ENCODE data around the gene SAT2.
"Not testable (repeated sequence)": the region's sequence is repeated elsewhere in the genome, so short reads cannot be mapped to it uniquely, and the experiment has no call there.

The SAT2 gene

DNA sequence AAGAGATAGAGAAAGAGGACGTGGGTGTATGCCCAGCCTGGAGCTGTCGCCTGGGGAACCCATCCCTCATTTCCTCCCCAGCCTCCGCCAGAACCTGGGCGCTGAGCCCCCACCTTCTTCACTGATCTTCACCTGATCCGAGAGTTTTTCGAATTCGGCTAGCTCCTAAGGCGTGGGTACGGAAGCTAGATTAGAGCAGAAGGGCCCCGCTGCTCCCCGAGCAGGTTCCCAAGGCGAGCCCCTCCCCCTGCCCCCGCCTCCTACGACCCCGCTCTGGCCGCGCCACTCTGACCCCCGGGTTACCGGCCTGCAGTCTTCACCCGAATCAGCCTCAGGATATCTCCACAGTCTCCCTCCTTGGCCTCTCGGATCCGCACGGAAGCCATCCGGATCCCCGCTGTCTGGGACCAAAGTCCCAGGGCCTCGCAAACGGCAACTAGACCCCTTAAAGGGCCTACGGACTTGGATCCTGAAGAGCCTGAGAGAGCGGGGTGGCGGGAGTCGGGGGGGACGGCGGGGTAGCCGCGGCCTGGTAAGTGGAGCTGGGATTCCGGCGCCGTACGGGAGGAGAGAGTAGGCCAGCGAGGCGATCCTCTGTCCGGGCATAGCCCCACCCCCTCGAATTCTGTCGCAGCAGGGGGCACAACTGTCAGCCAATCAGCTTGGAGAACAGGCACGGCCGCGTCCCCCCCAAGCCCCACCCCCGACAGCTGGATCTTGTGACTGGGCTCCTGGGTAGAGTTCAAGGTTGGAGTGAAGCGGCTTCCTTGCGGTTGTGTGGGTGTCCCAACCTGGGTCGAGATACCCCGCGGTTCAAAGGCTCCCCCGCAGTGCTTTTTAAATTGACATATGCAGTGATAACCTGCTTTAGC, at the start of gene SAT2:
Gene SAT2, minus strand, starts transcription at position 572 of the 872 bp plus-strand sequence. Its CDS starts 186 bp downstream, at position 386.
- peak; percentile 66 for DNase-seq

DNA sequence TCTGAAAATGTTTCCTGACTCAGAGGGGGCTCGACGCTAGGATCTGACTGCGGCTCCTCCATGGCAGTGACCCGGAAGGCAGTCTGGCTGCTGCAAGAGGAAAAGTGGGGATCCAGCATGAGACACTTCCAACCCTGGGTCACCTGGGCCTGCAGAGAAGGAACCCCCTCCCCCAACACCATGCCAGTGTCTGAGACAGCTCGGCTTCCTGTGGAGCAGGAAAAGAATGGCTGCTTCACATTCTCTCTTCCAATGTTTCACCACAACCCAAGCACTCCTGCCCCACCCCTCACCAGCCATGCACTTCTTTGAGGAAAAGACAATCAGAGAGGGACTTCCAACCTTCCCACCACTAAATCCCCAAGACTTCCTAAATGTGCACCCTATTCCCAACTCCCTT, 48.9 kb upstream of the SAT2 start:
- DNase-seq, result no peak

DNA sequence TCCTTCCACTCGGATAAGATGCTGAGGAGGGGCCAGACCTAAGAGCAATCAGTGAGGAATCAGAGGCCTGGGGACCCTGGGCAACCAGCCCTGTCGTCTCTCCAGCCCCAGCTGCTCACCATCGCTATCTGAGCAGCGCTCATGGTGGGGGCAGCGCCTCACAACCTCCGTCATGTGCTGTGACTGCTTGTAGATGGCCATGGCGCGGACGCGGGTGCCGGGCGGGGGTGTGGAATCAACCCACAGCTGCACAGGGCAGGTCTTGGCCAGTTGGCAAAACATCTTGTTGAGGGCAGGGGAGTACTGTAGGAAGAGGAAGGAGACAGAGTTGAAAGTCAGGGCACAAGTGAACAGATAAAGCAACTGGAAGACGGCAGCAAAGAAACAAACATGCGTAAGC, 47.3 kb upstream of the SAT2 start:
- no peak for DNase-seq

DNA sequence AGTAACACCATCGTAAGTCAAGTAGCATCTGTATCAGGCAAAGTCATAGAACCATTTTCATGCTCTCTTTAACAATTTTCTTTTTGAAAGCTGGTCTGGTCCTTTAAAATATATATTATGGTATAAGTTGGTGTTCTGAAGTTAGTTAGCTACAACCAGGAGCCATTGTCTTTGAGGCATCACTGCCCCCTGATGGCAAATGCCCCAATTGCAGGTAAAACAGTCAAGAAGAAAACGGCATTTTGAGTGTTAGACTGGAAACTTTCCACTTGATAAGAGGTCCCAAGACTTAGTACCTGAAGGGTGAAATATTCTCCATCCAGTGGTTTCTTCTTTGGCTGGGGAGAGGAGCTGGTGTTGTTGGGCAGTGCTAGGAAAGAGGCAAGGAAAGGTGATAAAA, 45.6 kb upstream of the SAT2 start:
- no peak for DNase-seq

DNA sequence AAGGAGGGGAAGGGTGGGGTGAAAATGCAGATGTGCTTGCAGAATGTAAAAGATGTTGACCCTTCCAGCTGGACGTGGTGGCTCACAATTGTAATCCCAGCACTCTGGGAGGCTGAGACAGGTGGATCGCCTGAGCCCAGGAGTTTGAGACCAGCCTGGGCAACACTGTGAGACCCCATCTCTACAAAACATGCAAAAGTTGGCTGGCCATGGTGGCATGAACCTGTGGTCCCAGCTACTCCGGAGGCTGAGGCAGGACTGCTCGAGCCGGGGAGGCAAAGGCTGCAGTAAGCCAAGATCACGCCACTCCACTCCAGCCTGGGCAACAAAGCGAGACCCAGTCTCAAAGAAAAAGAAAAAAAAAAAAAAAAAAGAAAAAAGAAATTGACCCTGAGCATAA, 40.9 kb upstream of the SAT2 start:
- DNase-seq, result no peak

DNA sequence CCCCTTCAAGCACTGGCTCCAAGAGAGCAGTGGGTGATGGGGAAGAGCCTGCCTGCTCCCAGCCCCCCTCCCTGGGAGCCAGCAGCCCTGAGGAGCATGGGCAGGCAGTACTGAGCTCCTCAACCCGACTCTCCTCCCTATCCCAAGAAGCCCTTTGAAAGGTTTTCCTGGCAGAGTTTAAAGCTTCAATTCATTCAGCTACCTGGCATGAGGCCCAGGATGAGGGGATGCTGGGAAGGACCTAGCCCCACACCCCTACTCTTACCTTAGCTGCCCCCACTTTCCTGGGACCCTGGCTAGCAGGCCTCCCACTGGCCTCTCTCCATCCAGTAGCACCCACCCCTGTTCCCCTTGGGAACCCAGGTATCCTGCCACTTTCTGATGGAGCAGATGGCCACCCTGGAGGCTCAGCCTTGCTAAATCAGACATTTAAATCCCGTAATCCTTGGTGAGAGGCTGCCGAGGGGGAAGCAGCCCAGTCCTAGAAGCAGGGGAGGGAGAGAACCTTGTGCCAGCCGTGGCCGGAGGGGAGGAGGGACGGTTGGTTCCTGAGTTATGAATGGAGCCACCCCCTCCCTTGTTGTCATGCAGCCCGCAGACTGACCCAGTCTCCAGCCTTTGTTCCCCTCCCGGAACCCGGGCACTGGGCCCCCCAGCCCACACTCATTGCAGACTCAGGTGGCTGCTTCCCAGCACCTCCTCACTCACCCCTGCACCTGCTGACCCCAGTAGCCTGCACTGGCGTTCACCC, 40.2 kb upstream of the SAT2 start:
- no peak for DNase-seq

DNA sequence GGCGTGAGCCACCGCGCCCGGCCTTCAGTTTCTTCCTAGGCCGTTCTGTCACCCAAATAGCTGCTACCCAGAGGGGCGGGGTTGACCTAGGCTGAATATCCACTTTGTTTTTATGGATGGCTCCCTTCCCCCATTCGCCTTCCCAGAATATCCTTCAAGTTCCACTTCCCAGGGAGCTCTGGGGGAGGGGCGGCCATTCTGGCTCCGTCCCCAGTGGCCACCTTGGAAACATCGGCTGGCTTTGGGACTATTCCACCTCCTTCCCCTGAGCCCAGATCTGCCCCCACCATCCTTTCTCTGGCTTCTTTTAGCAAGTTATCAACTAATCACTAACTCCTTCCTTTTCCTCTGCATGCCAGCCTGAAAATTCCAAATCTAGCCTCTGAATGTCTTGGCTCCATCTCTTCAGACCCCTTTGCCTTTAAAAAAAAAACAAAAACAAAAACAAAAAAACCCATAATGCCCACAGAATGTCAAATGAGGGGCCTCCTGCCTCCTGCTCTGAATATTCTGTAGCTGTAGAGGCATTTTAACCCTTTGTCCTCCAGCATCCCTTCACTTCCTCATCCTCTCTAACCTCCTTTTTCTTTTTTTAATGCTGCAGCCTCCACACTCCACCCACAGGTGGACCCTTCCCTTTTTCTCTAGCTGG, 29.5 kb upstream of the SAT2 start:
- DNase-seq, result no peak

DNA sequence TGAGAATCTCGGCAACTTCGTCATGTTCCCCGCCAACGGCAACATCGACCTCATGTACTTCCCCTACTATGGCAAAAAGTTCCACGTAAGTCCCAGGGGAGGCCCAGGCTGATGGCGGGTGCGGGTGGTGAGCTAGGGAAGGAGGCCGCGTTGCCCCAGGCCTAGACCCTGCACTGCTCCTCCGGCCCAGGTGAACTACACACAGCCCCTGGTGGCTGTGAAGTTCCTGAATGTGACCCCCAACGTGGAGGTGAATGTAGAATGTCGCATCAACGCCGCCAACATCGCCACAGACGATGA, 27.9 kb upstream of the SAT2 start:
- no peak for DNase-seq

DNA sequence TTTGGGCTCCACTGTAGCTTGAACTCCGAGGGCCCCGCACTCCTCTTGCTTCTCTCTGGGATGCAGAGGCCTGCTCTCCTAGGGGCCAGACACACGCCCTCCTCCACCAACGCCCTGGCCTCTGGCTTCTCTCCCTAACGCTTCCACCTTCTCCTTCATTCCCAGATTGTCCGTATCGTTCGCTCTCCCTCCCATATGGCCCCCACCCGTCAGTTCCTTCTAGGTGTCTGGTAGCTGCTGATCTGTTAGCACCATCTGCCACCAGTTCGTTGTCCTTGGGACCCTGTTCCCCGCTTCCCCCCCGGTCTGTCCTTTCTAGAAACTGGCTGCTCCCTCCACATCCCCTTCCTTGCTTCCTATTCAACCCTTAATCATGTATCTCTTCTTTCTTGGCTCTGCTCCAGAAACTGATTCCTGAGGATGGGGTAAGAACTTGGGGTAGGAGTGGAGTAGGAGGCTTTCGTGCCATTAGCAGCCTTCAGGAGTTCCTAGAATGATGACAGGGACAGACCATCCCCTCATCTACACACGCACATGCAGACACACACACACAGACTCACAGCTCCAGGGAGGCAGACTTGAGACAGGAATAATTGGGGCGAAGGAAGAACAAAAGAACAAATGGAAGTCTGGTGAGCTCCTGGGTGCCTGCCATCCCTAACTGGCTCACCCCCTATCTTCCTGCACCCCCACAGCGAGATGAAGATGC, 27.4 kb upstream of the SAT2 start:
- no peak for DNase-seq

DNA sequence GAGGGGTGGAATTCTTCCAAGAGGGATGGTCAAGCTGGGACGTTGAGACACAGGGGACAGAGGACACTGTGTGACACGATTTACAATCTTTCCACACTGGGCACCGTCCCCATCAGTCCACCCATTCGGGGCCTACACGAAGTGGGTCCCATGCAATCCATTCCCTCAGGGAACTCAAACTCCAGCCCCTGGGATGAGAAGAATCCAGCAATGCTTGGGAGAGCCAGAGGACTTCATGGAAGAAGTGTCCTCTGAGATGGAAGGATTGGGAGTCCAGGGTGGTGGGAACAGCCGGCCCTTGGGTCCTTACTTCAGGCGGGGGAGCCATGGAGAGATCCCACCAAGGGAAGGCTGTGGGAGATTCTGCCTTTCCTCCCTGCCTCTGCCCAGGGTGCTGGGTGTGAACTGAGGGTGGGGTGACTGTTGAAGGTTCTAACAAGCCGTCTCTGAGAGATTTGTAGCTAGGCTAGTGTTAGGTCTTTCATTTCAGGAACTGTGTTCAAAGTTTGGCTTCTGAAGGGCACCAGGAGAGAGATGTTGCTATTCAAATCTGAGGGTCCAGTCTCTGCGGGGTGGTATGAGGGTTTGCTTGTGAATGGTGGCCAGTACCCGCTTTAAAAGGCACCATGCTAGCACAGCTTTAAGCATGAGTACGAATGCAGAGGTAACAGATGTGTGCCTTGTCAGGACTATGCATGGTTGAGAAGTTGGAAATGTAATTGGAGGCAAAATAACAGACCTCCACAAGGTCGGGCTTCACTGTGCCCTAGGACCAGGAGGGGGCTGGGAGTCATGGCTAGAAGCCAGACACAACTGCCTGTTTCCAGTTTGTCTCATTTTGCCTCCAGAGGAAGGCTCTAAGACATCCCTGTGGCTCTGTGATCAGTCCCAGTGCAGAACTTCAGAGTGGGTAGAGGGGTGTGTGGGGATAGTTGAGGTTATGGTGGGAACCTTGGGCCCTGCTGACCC, 25.1 kb upstream of the SAT2 start:
- DNase-seq, result no peak

DNA sequence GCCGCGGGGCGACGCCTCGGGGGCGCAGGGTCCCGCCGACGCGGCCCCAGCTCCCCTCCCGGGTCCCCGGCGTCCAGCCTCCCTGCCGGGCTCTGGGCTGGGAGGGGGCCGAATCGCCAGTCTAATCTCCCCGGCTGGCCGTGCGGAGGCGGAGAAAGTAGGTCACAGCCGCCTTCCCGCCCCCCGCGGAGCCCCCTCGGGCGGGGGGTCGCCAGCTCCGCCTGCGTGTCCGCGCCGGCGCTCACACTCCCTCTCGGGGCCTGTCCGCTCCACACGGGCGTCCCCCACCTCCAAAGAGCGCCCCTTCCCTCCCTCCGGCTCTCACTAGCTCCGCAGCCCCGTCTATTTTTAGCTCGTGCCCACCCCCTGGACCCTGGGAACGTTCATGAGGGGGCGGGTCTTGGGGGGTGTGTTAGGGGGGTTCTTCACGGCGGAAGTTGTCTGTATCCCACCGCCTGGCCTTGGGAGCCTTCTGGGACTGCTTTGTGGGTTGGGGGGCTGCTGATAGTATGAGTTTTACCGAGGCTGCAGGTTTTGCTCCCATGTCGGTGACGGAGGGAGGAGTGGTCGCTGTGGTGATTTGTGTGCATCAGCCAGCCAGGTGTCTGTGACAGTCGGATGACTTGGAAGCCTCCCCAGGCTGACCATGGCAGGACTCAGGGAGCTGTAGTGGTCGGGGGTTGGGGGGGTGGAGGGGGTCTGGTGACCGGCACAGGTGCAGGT, 24.2 kb upstream of the SAT2 start:
- no peak for DNase-seq

DNA sequence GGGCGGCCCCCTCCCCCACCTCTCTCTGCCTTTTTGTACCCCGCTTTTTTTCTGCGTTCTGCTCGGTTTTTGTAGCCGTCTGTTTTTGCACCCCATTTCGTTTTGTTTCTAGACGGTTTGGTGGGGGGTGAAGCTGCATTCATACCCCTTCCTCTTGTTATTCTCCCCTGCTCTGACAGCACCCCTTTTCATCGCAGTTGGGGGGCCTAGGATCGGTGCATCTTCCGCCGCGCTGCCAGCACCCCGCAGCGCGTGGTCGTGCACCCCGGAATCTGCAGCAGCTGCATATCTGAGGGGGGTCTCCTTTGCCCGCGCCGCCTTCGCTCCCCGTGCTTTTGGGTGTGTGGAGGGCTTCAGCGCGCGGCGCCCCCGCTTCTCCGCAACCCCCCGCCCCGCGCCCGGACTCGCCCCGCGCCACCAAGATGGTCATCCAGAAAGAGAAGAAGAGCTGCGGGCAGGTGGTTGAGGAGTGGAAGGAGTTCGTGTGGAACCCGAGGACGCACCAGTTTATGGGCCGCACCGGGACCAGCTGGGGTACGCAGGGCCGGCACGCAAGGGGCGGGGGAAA, 23.6 kb upstream of the SAT2 start:
- DNase-seq, result no peak

DNA sequence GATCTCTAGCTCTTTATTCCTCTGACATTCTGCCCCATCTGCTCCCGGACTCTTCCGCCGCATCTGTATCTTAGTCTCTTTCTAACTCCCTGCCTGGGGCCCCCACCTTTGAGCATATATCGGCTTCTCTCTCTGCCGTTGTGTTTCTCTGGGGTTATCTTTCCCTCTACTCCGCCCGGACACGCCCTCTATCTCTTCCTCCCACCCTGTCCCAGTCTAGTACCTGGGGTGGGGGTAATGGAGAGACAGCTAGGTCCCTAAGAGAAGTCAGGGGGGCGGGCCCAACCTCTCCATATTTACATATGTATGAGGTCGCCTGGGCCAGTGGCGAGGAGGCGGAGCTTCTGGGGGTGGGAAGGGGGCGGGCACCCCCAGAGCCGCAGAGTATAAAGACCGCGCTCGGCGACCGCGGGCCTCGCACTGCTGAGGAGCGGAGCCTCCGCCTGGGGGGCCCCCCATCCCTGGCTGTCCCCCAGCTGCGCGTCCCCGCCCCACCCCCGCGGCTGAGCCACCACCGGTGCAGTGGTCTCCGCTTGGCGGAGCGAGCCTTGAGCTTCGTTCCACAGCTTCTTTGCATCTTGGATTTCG, 23.0 kb upstream of the SAT2 start, which contains the start of gene ATP1B2:
Gene ATP1B2, plus strand, starts transcription at position 418 of the 588 bp plus-strand sequence. CDS start 593 bp downstream, outside the sequence.
- DNase-seq, result no peak

DNA sequence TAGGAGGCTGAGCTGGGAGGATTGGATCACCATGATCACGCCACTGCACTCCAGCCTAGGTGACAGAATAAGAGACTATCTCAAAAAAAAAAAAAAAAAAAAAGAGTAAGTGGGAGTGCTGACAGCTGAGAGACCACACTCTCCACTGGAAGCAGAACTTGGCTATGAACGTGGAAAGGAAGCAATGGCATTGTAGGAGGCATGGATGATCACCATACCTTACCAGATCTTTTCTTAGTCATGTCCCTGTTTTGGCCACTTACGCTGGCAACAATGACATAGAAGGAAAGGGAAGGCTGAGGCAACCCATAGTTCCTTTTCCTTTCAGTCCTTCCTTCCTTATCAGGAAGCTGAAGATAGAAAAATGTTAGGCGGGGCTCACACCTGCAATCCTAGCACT, 19.4 kb upstream of the SAT2 start:
- DNase-seq, result no peak

DNA sequence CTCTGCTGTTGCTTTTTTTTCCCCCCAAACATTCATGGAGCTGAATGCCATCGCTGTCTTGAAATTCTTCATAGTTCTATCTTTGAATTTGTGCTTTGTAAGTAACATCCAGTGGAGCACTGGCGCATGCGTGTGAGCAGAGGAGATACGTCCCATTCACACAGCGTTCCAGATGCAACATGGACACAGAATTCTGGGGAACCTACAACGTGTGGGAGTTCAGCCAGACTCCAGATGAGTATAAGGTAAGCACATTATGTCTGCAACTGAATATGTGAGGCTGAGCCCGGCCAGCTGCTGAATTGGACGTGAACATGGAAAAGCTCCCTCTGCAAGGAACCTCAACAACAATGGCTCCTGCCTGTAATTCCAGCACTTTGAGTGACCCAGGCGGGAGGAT, 18.8 kb upstream of the SAT2 start:
- DNase-seq, result no peak

DNA sequence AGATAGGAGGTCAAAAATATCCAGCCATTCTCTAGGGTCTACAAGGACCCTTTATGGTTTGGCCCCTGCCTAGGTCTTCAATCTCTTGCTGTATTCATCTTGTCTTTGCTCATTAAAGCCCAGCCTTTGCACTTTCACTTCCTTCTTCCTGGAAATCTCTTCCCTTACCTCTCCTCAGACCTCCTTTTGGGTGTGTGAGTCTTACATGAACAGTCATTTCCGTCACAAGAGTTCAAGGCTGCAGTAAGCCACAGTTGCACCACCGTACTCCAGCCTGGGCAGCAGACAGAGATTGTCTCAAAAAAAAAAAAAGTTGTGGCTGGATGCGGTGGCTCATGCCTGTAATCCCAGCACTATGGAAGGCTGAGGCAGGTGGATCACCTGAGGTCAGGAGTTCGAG, 17.2 kb upstream of the SAT2 start:
- no peak for DNase-seq

DNA sequence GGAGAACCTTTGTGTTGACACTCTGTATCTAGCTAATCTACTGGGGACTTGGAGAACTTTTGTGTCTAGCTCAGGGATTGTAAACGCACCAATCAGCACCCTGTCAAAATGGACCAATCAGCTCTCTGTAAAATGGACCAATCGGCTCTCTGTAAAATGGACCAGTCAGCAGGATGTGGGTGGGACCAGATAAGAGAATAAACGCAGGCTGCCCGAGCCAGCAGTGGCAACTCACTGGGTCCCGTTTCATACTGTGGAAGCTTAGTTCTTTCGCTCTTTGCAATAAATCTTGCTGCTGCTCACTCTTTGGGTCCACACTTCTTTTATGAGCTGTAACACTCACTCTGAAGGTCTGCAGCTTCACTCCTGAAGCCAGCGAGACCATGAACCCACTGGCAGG, 14.0 kb upstream of the SAT2 start:
- not testable (repeated sequence) for DNase-seq

DNA sequence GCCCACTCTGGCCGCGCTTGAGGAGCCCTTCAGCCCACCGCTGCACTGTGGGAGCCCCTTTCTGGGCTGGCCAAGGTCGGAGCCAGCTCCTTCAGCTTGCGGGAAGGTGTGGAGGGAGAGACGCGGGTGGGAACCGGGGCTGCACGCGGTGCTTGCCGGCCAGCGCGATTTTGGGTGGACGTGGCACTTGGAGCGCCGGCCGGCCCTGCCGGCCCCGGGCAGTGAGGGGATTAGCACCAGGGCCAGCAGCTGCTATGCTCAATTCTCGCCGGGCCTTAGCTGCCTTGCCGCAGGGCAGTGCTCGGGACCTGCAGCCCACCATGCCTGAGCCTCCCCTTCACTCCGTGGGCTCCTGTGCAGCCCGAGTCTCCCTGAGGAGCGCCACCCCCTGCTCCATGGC, 13.2 kb upstream of the SAT2 start:
- no peak for DNase-seq

DNA sequence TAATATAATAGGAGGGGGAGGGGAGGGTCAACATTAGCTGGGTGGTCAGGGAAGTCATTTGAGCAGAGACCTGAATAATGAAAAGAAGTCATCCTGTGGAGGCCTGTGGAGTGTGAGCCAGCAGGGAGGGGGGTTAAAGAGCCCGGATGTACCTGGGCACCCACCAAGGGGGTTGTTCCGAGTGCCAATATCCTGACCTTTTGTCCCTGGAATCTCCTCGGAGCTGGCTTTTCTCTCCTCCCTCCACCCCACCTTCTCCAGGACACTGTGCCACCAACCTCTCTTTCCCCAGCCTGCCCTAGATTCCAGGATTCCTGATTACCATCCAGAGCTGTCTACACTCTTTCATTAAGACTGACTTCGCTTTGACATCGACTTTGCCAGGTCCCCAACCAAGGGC, 8.5 kb upstream of the SAT2 start:
- DNase-seq, result no peak

DNA sequence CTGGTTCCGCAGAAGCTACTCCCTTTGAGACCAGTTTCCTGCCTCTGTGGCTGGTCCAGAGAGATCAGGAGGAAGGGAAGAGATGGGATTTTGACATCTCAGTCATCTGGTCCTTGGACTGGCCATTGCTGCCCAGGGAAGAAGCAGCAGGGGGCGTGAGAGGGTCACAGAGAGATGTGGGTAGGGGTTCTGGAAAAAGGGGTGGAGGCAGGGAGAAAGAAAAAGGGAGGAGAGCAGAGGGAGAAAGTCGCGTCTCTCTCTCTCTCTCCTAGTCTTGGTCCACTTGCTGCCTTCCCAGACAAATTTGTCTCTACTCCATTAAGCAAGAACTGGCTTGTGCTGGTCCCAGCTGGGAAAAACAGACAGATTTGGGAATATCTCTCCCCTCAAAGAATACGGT, 6.8 kb upstream of the SAT2 start:
- no peak for DNase-seq

DNA sequence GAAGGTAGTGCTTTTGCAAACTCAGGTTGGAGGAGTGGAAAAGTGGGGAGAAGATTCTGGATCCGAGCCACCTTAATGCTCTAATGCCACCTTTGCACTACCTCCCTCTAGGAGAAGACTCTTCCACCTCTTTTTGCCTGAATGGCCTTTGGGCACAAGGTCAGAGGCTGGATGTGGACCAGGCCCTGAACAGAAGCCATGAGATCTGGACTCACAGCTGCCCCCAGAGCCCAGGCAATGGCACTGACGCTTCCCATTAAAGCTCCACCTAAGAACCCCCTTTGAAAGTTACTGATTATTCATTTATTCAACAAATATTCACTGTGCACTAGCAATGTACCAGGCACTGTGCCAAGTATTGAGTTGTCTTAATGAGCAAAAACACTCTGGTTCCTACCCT, 5.5 kb upstream of the SAT2 start:
- no peak for DNase-seq

All from NCI-H2107 (cell line).